SK-N-SH (cell line): ENCODE results near the gene TTC28.

Experiments
- CTCF ChIP-seq: fragments of 200-600 bp; sonication (generic); IDR thresholded peaks from 2 replicates; pipeline ENCODE4 v1.6.1; 2017; ENCODE audit warnings: antibody characterized with exemption, mild to moderate bottlenecking, moderate library complexity
- GATA2 ChIP-seq: sonication (generic); formaldehyde crosslinking; IDR thresholded peaks from 2 replicates; pipeline ENCODE4 v1.5.0; 2020; ENCODE audit warnings: mild to moderate bottlenecking, missing genetic modification reagents
- POLR2AphosphoS5 ChIP-seq: IDR thresholded peaks from 2 replicates; pipeline ENCODE4 v1.6.1; 2012; ENCODE audit warnings: low read depth, low read length

GRCh38 chr22:28429711-28430110 is 249.9 kb downstream of the TTC28 start:
- TF ChIP-seq GATA2 (CRISPR knock-in tag) (no peak), CTCF (no peak), POLR2AphosphoS5 (no peak)
